ENCODE results near the gene COL6A6.

The COL6A6 gene

DNA sequence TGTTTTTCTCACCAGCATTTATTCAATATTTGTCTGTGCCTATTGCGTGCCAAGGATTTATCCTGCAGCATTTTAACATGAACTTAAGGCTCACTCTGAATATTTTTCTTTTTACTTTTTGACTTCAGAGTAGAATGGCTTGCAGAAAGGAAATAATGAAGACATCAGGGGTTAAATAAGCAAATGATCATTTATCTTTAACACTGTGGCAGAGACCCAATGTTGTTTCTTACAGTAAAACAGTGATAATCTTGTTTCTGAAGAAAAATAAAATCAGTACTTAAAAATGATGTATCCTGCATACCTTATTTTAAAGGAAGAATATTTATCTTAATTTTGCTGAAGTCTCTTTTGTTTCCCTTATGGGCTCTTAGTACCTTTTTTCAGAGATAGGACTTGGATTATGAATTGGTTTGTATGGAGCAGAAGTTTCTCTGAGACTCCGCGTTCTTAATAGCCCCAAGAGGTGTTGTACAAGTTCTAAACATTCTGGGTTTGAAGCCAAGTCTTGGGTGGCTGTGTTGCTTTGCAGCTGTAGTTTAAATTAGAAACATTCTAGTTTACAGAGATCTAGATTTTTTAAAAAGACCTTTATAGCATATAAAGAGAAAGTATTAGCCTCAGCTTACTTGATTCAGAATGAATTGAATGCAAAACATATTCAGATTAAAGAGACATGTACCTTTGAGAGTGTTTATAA is 40.5 kb downstream of the COL6A6 start:
- Histone ChIP-seq H3K4me1 (ENCODE audit: control insufficient read depth in 5 of 5, insufficient read depth in 5 of 5, low read length in 5 of 5) (no peaks in the 10 kb centered on the region), H3K9ac (ENCODE audit: low read length in 5 of 5) (no peak overlapping the region), H3K4me3 (ENCODE audit: low read depth in 1 of 5, low read length in 5 of 5) (no peak overlapping the region), H3K36me3 (ENCODE audit: control insufficient read depth in 5 of 5, insufficient read depth in 5 of 5, low read length in 5 of 5) (no peaks in the 10 kb centered on the region), H3K27me3 (ENCODE audit: control insufficient read depth in 5 of 5, insufficient read depth in 4 of 5, low read length in 5 of 5) (no peaks in the 10 kb centered on the region), H3K9me3 (ENCODE audit: control insufficient read depth in 5 of 5, low read length in 5 of 5) (peaks cover 0 to 13% (median 6%) of the 10 kb centered on the region in 5 donors), H3K27ac (ENCODE audit: low read depth, low read length) (no peak overlapping the region)

GRCh38 chr3:130558366-130558765 is 41.4 kb downstream of the COL6A6 start:
- H3K4me1 ChIP-seq (ENCODE audit: control insufficient read depth in 5 of 5, insufficient read depth in 5 of 5, low read length in 5 of 5) = no peaks in the 10 kb centered on the region
- no peak overlapping the region for H3K9ac ChIP-seq (ENCODE audit: low read length in 5 of 5)
- no peaks in the 10 kb centered on the region for H3K27me3 ChIP-seq (ENCODE audit: control insufficient read depth in 5 of 5, insufficient read depth in 4 of 5, low read length in 5 of 5)
- no peak overlapping the region for H3K4me3 ChIP-seq (ENCODE audit: low read depth in 1 of 5, low read length in 5 of 5)
- H3K27ac ChIP-seq (ENCODE audit: low read depth, low read length) = no peak overlapping the region
- peaks cover 0 to 7% (median 0%) of the 10 kb centered on the region in 5 donors for H3K9me3 ChIP-seq (ENCODE audit: control insufficient read depth in 5 of 5, low read length in 5 of 5)
- no peaks in the 10 kb centered on the region for H3K36me3 ChIP-seq (ENCODE audit: control insufficient read depth in 5 of 5, insufficient read depth in 5 of 5, low read length in 5 of 5)

- no peak overlapping the region for H3K27ac ChIP-seq (ENCODE audit: low read depth, low read length)
- H3K27me3 ChIP-seq (ENCODE audit: control insufficient read depth in 5 of 5, insufficient read depth in 4 of 5, low read length in 5 of 5) = no peaks in the 10 kb centered on the region
- no peaks in the 10 kb centered on the region for H3K4me1 ChIP-seq (ENCODE audit: control insufficient read depth in 5 of 5, insufficient read depth in 5 of 5, low read length in 5 of 5)
Measured at GRCh38 chr3:130565224-130565623, 48.2 kb downstream of the COL6A6 start.

More at GRCh38 chr3:130565224-130565623, 48.2 kb downstream of the COL6A6 start:
- Histone ChIP-seq H3K9me3 (ENCODE audit: control insufficient read depth in 5 of 5, low read length in 5 of 5) (no peaks in the 10 kb centered on the region), H3K9ac (ENCODE audit: low read length in 5 of 5) (no peak overlapping the region), H3K36me3 (ENCODE audit: control insufficient read depth in 5 of 5, insufficient read depth in 5 of 5, low read length in 5 of 5) (no peaks in the 10 kb centered on the region), H3K4me3 (ENCODE audit: low read depth in 1 of 5, low read length in 5 of 5) (no peak overlapping the region)
